GM12874 (cell line): Measurements from ENCODE around the gene NCKAP1.

Source experiments
- CTCF ChIP-seq: IDR thresholded peaks from 2 replicates; pipeline ENCODE4 v1.5.1; 2011; ENCODE audit warnings: low read depth, mild to moderate bottlenecking, control low read depth, low read length, moderate library complexity; ENCODE audit not compliant: insufficient read depth

Gene NCKAP1

GRCh38 chr2:182907081-182907830 lies 131.0 kb downstream of the NCKAP1 start:
- no peak for TF ChIP-seq CTCF

- no peak for TF ChIP-seq CTCF
These were observed 131.8 kb downstream of the NCKAP1 start for GRCh38 chr2:182906454-182906853.

GRCh38 chr2:182904844-182905243 lies 133.4 kb downstream of the NCKAP1 start:
- TF ChIP-seq CTCF: no peak

GRCh38 chr2:182903566-182903965 lies 134.7 kb downstream of the NCKAP1 start:
- TF ChIP-seq CTCF: no peak

GRCh38 chr2:182901748-182902147 lies 136.5 kb downstream of the NCKAP1 start:
- TF ChIP-seq CTCF: no peak

GRCh38 chr2:182898718-182899117 lies 139.5 kb downstream of the NCKAP1 start:
- TF ChIP-seq CTCF: no peak

GRCh38 chr2:182897137-182897536 lies 141.1 kb downstream of the NCKAP1 start:
- TF ChIP-seq CTCF: no peak
